Measurements from ENCODE around the gene KCNG4.

DNA sequence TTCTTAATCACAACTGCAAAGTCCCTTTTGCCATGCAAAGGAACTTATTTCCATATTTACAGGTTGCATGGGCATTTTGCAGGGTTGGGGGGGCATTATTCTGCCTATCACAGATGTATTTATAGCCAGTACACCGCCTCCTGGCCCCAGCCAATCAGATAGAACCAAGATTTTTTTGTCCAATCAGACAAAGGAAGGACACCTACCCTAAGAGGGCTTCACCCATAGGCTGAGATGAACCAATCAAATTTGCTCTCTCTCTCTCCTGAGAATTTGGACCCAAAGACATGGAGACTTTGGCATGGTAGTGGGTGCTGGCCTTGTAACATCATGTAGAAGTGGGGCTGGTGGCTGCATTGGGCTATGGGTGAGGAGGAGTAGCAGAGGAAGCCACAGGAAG lies 3.9 kb upstream of the KCNG4 start:
- TF ChIP-seq SPI1 (IDR thresholded peaks at IDR 0.05; ENCODE audit: low read depth, low read length) (no peak), POLR2A (IDR thresholded peaks at IDR 0.05; ENCODE audit: low read depth, low read length) (no peak), POLR2AphosphoS5 (IDR thresholded peaks at IDR 0.05; ENCODE audit: low read depth, low read length) (no peak), TAF1 (IDR thresholded peaks at IDR 0.05; ENCODE audit: low read depth, low read length) (no peak), POU2F2 (IDR thresholded peaks at IDR 0.05; ENCODE audit: low read depth, low read length) (no peak)
